ENCODE results near the gene CERT1. TPM values are rescaled to one million over a fixed set of nuclear protein-coding genes. Genes with fewer than 3 reads are reported as not detected.

Gene CERT1
- total and polyA plus RNA-seq, 7 donors, result 14.1 to 40.2 (median 20.3) TPM

GRCh38 chr5:75364571-75365280 is 146.7 kb downstream of the CERT1 start:
- peaks cover 7 to 13% (median 8%) of the 10 kb centered on the region in 4 donors for H3K36me3 ChIP-seq
- H3K9me3 ChIP-seq, result no peaks in the 10 kb centered on the region
- no peak for TF ChIP-seq POLR2A (IDR thresholded peaks at IDR 0.05)
- no peak for TF ChIP-seq POLR2AphosphoS5 (IDR thresholded peaks at IDR 0.05)
- no peak for TF ChIP-seq EP300 (IDR thresholded peaks at IDR 0.05)
- TF ChIP-seq CTCF (IDR thresholded peaks at IDR 0.05), result no peak
- no peak for DNase-seq
- no peak overlapping the region for H3K27ac ChIP-seq
- intact Hi-C loops (cut with DNase I), result no loop called here
- no peaks in the 10 kb centered on the region for H3K27me3 ChIP-seq
- 93 to 95% methylated on average over 7 of the region's 7 CpGs for WGBS, 2 donors
- H3K4me3 ChIP-seq, result no peak overlapping the region
- peaks cover 0 to 8% (median 3%) of the 10 kb centered on the region in 4 donors for H3K4me1 ChIP-seq

- TF ChIP-seq POLR2AphosphoS5 (IDR thresholded peaks at IDR 0.05) (no peak), EP300 (IDR thresholded peaks at IDR 0.05) (no peak), CTCF (IDR thresholded peaks at IDR 0.05) (no peak), POLR2A (IDR thresholded peaks at IDR 0.05) (no peak)
- no peak overlapping the region for H3K4me3 ChIP-seq
Observed at GRCh38 chr5:75363726-75364495, 147.5 kb downstream of the CERT1 start.

GRCh38 chr5:75363111-75363510 is 148.3 kb downstream of the CERT1 start:
- Histone ChIP-seq H3K27ac (no peak overlapping the region), H3K4me1 (peaks cover 0 to 8% (median 3%) of the 10 kb centered on the region in 4 donors), H3K36me3 (peaks cover 15 to 29% (median 18%) of the 10 kb centered on the region in 4 donors), H3K4me3 (no peak overlapping the region), H3K9me3 (no peaks in the 10 kb centered on the region), H3K27me3 (no peaks in the 10 kb centered on the region)
- intact Hi-C loops (cut with DNase I), result no loop called here
- no peak for DNase-seq
- WGBS, 2 donors, result 19 to 64% methylated on average over 5 of the region's 5 CpGs
- TF ChIP-seq CTCF (IDR thresholded peaks at IDR 0.05) (no peak), POLR2AphosphoS5 (IDR thresholded peaks at IDR 0.05) (no peak), POLR2A (IDR thresholded peaks at IDR 0.05) (no peak), EP300 (IDR thresholded peaks at IDR 0.05) (no peak)

More at GRCh38 chr5:75363726-75364495, 147.5 kb downstream of the CERT1 start:
- DNase-seq, result no peak
- H3K36me3 ChIP-seq, result peaks cover 13 to 21% (median 16%) of the 10 kb centered on the region in 4 donors
- WGBS, 2 donors, result 42 to 76% methylated on average over 8 of the region's 8 CpGs
- intact Hi-C loops (cut with DNase I), result no loop called here
- no peaks in the 10 kb centered on the region for H3K9me3 ChIP-seq
- no peak overlapping the region for H3K27ac ChIP-seq
- peaks cover 0 to 8% (median 3%) of the 10 kb centered on the region in 4 donors for H3K4me1 ChIP-seq
- H3K27me3 ChIP-seq, result no peaks in the 10 kb centered on the region

GRCh38 chr5:75362474-75362975 is 148.9 kb downstream of the CERT1 start:
- no peak overlapping the region for H3K27ac ChIP-seq
- intact Hi-C loops (cut with DNase I), result no loop called here
- no peak overlapping the region for H3K4me3 ChIP-seq
- DNase-seq, result no peak
- 91 to 92% methylated on average over 4 of the region's 4 CpGs for WGBS, 2 donors
- peaks cover 0 to 8% (median 3%) of the 10 kb centered on the region in 4 donors for H3K4me1 ChIP-seq
- peaks cover 15 to 35% (median 21%) of the 10 kb centered on the region in 4 donors for H3K36me3 ChIP-seq
- TF ChIP-seq POLR2A (IDR thresholded peaks at IDR 0.05), result no peak
- H3K27me3 ChIP-seq, result no peaks in the 10 kb centered on the region
- H3K9me3 ChIP-seq, result no peaks in the 10 kb centered on the region

GRCh38 chr5:75361310-75361709 is 150.1 kb downstream of the CERT1 start:
- Histone ChIP-seq H3K4me1 (peaks cover 0 to 8% (median 3%) of the 10 kb centered on the region in 4 donors), H3K4me3 (no peak overlapping the region), H3K27ac (no peak overlapping the region), H3K9me3 (no peaks in the 10 kb centered on the region), H3K36me3 (peaks cover 22 to 47% (median 32%) of the 10 kb centered on the region in 4 donors), H3K27me3 (no peaks in the 10 kb centered on the region)
- TF ChIP-seq POLR2AphosphoS5 (IDR thresholded peaks at IDR 0.05) (no peak), EP300 (IDR thresholded peaks at IDR 0.05) (no peak), CTCF (IDR thresholded peaks at IDR 0.05) (no peak), POLR2A (IDR thresholded peaks at IDR 0.05) (no peak)
- intact Hi-C loops (cut with DNase I), result no loop called here
- 85% methylated on average over 4 of the region's 4 CpGs for WGBS, 2 donors
- DNase-seq, result no peak
